Esophagus muscularis mucosa (tissue), 3 donors: ENCODE results near the gene TMEM14A.

Experiments used
- POLR2A ChIP-seq: fragments of 450-650 bp; IDR thresholded peaks from one replicate; pipeline ENCODE4 v1.6.1; 2017; ENCODE audit warnings: antibody characterized with exemption, moderate library complexity, mild to moderate bottlenecking, low read depth
- TF ChIP-seq, protein P1 (sequence below), 3 experiments: fragments of 200-600 bp in 2 of 3; fragments of 450-650 bp in 1 of 3; sonication (generic) in 2 of 3; IDR thresholded peaks; one replicate each; pipeline ENCODE4 v1.5.1; 2017 to 2019; ENCODE audit warnings: antibody characterized with exemption in 3 of 3, mild to moderate bottlenecking in 2 of 3, moderate library complexity in 1 of 3

DNA sequence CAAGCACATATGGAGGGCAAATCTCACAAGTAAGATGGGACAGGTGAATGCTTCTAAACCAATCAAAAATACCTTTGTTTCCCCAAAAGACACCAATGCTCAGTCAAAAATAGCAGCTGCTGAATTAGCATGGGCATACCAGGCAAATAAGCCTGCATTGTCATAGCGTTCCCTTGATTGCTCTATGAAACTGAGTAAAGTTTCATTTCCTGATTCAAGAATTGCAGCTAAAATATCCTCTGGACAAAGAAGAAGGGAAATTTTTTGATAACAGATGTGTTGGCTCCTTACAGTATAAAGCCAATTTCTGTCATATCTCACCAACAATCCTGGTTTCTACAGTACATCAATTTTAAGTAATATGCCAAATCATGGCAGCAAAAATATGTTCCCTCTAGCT lies 3.3 kb upstream of the TMEM14A start:
- TF ChIP-seq, protein P1, sequence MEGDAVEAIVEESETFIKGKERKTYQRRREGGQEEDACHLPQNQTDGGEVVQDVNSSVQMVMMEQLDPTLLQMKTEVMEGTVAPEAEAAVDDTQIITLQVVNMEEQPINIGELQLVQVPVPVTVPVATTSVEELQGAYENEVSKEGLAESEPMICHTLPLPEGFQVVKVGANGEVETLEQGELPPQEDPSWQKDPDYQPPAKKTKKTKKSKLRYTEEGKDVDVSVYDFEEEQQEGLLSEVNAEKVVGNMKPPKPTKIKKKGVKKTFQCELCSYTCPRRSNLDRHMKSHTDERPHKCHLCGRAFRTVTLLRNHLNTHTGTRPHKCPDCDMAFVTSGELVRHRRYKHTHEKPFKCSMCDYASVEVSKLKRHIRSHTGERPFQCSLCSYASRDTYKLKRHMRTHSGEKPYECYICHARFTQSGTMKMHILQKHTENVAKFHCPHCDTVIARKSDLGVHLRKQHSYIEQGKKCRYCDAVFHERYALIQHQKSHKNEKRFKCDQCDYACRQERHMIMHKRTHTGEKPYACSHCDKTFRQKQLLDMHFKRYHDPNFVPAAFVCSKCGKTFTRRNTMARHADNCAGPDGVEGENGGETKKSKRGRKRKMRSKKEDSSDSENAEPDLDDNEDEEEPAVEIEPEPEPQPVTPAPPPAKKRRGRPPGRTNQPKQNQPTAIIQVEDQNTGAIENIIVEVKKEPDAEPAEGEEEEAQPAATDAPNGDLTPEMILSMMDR (IDR thresholded peaks at IDR 0.05): no peak
- TF ChIP-seq POLR2A: no peak
